OCI-LY7 (cell line): ENCODE data around the gene MYOCD. TPM values are rescaled to one million over a fixed set of nuclear protein-coding genes. Genes with fewer than 3 reads are reported as not detected.

ENCODE experiments used
- Bru-seq: library from RNA; stranded (reverse); fragments of 400-500 nt; gene quantifications from one replicate; lab custom pipeline; 2021; lab: Mats Ljungman, UMichigan
- BruChase-seq, 2 experiments: library from RNA; stranded (reverse); fragments of 400-500 nt; gene quantifications; one replicate each; lab custom pipeline; 2021; lab: Mats Ljungman, UMichigan
- BruUV-seq: library from RNA; stranded (reverse); fragments of 400-500 nt; replicated peaks from 2 replicates; lab custom pipeline; 2021; lab: Mats Ljungman, UMichigan
- CTCF ChIA-PET: fragments of 300-600 bp; sonication (Branson Sonifier 250); formaldehyde crosslinking; loops from one replicate; lab custom pipeline; 2022; ENCODE audit warnings: antibody characterized with exemption; ENCODE audit not compliant: unreplicated experiment; lab: Charles Lee
- POLR2A ChIA-PET: fragments of 300-600 bp; sonication (Branson Sonifier 250); formaldehyde crosslinking; loops from one replicate; lab custom pipeline; 2022; ENCODE audit warnings: antibody characterized with exemption; lab: Charles Lee
- DNase-seq: peaks from one replicate; pipeline ENCODE4 v3.0.0-alpha.2; 2015; ENCODE audit warnings: low spot score
- H2AFZ ChIP-seq: fragments of 200-600 bp; sonication (generic), shearing (Covaris generic); 2 replicates; pipeline ENCODE4 v1.6.1; 2014; ENCODE audit warnings: mild to moderate bottlenecking, antibody characterized with exemption, low read length, moderate library complexity
- H3K27ac ChIP-seq: fragments of 200-600 bp; sonication (generic); 2 replicates; pipeline ENCODE4 v1.5.1; 2014; ENCODE audit warnings: mixed run types, low read depth, mild to moderate bottlenecking, moderate library complexity, low read length, inconsistent platforms; ENCODE audit not compliant: poor library complexity, severe bottlenecking
- H3K36me3 ChIP-seq: fragments of 200-600 bp; sonication (generic); 2 replicates; pipeline ENCODE4 v1.6.1; 2014; ENCODE audit warnings: mild to moderate bottlenecking, antibody characterized with exemption, low read length, moderate library complexity, mixed read lengths; ENCODE audit not compliant: insufficient read depth
- H3K4me1 ChIP-seq: fragments of 200-600 bp; sonication (generic); 2 replicates; pipeline ENCODE4 v1.5.1; 2014; ENCODE audit warnings: mild to moderate bottlenecking, low read length; ENCODE audit not compliant: insufficient read depth, poor library complexity, severe bottlenecking
- H3K4me2 ChIP-seq: fragments of 200-600 bp; sonication (generic); 2 replicates; pipeline ENCODE4 v1.6.1; 2014; ENCODE audit warnings: mild to moderate bottlenecking, low read length
- H3K4me3 ChIP-seq: fragments of 200-600 bp; sonication (generic); 2 replicates; pipeline ENCODE4 v1.5.1; 2014; ENCODE audit warnings: mild to moderate bottlenecking, low read depth, low read length; ENCODE audit not compliant: poor library complexity, severe bottlenecking
- H3K79me2 ChIP-seq: fragments of 200-600 bp; sonication (generic); 2 replicates; pipeline ENCODE4 v1.6.1; 2016; ENCODE audit warnings: low read depth, mild to moderate bottlenecking, low read length, moderate library complexity, mixed read lengths; ENCODE audit not compliant: insufficient read depth
- H3K9me2 ChIP-seq: fragments of 200-600 bp; sonication (generic); 2 replicates; pipeline ENCODE4 v1.6.1; 2016; ENCODE audit warnings: mild to moderate bottlenecking, low read length, mixed read lengths; ENCODE audit not compliant: insufficient read depth
- H3K9me3 ChIP-seq: fragments of 200-600 bp; sonication (generic); 2 replicates; pipeline ENCODE4 v1.6.1; 2014; ENCODE audit warnings: mild to moderate bottlenecking, mixed run types, low read length, mixed read lengths
- H4K20me1 ChIP-seq: fragments of 200-600 bp; sonication (generic); 2 replicates; pipeline ENCODE4 v1.6.1; 2014; ENCODE audit warnings: mild to moderate bottlenecking, antibody characterized with exemption, low read length, moderate library complexity, mixed read lengths; ENCODE audit not compliant: insufficient read depth
- EZH2phosphoT487 ChIP-seq: fragments of 200-600 bp; sonication (generic); IDR thresholded peaks from 2 replicates; pipeline ENCODE4 v1.6.1; 2018; ENCODE audit warnings: low read depth, borderline replicate concordance, mild to moderate bottlenecking, mixed run types, antibody characterized with exemption, low read length, moderate library complexity, mixed read lengths
- intact Hi-C: fragments of 100-400 bp; cut with micrococcal nuclease; formaldehyde crosslinking; loops from one replicate; pipeline ENCODE4 v1.10.0; 2022; ENCODE audit not compliant: unreplicated experiment
- long read RNA-seq: library from polyadenylated mRNA; stranded (forward); transcript quantifications from one replicate; pipeline ENCODE4 v2.0.0, GENCODE V29; 2022
- total RNA-seq, 2 experiments: library from RNA; depleted of rRNA in 1 of 2; stranded (reverse); fragments of >200 nt in 1 of 2; shearing (Covaris generic) in 1 of 2; gene quantifications; 2 replicates each; pipeline ENCODE4 v1.2.3, GENCODE V29; 2014 to 2022
- TF ChIP-seq, protein P1 (sequence below): fragments of 200-600 bp; sonication (generic); conservative IDR thresholded peaks from 2 replicates; pipeline ENCODE4 v1.5.1; 2014; ENCODE audit warnings: mild to moderate bottlenecking, antibody characterized with exemption, low read length, moderate library complexity, mixed read lengths

The MYOCD gene, protein sequence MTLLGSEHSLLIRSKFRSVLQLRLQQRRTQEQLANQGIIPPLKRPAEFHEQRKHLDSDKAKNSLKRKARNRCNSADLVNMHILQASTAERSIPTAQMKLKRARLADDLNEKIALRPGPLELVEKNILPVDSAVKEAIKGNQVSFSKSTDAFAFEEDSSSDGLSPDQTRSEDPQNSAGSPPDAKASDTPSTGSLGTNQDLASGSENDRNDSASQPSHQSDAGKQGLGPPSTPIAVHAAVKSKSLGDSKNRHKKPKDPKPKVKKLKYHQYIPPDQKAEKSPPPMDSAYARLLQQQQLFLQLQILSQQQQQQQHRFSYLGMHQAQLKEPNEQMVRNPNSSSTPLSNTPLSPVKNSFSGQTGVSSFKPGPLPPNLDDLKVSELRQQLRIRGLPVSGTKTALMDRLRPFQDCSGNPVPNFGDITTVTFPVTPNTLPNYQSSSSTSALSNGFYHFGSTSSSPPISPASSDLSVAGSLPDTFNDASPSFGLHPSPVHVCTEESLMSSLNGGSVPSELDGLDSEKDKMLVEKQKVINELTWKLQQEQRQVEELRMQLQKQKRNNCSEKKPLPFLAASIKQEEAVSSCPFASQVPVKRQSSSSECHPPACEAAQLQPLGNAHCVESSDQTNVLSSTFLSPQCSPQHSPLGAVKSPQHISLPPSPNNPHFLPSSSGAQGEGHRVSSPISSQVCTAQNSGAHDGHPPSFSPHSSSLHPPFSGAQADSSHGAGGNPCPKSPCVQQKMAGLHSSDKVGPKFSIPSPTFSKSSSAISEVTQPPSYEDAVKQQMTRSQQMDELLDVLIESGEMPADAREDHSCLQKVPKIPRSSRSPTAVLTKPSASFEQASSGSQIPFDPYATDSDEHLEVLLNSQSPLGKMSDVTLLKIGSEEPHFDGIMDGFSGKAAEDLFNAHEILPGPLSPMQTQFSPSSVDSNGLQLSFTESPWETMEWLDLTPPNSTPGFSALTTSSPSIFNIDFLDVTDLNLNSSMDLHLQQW
- total RNA-seq (2014; rRNA removed; shearing (Covaris generic)) (not detected in 2 replicates), total RNA-seq (2022) (not detected in 2 replicates), Bru-seq, nascent RNA (not detected), BruChase-seq, experiment 1, labeled RNA remaining after a 6-hour chase (not detected), BruChase-seq, experiment 2, labeled RNA remaining after a 2-hour chase (percentile 0 among the genes with signal in this experiment)
- long read RNA-seq = 0 reads

DNA sequence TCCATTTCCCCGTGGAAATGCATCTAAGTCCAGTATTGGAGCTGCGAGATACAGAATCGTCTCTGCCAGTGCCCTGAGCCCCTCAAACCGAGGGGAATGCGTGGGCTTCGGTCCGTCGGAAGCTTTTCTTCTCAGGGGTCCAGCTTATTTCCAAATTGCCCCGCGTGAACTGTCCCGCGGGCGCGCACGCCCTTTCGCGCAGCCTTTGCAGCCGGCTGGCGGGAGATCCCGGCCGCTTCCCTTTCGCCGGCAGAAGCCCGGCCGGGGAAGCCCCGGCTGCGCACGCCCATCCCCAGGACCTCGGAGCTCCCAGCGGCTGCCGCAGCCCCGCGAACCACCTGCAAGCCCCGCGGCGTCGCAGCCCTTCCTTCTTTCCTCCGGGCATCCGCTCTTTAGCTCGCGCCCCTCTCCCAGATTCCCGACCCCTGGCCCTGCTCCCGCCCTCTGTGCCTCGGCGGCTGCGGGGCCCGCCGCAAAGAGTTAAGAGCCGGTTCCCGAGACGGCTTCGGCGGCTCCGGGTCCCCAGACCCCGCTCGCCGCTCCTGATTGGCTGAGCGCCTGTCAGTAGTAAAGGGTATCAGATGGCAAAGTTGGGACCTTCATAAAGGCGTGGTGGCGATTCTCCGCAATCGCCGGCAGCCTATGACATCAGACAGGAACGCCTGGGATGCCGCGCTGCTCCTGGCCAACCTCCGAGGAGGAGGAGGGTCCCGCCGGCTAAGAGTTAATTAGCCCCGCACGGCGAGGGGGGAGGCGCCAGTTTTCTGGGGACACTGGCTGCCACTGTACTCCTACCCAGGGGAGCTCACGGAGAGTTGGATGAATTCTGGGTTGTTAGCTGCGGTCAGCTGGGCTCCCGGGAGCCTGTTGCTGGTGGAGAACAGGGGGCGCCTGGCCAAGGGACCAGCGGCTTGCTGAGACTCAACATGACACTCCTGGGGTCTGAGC lies at the start of gene MYOCD:
TSS of gene MYOCD (plus strand) at position 628 of the 948 bp plus-strand sequence. CDS start at position 927, 299 bp downstream.
- H3K4me3 ChIP-seq = no peak within 1 kb of the TSS
- H3K9me3 ChIP-seq = no peaks in the 10 kb centered on the region
- no peaks in the 10 kb centered on the region for H3K79me2 ChIP-seq
- no peaks in the 10 kb centered on the region for H3K36me3 ChIP-seq
- H3K9me2 ChIP-seq = no peaks in the 10 kb centered on the region
- H3K4me2 ChIP-seq = no peak within 1 kb of the TSS
- no TSS peak for BruUV-seq
- CTCF ChIA-PET = no interaction called here
- POLR2A ChIA-PET = no interaction called here
- no peak for DNase-seq
- intact Hi-C loops = no loop called here
- no peaks in the 10 kb centered on the region for H3K4me1 ChIP-seq
- TF ChIP-seq EZH2phosphoT487 = no peak
- TF ChIP-seq, protein P1, sequence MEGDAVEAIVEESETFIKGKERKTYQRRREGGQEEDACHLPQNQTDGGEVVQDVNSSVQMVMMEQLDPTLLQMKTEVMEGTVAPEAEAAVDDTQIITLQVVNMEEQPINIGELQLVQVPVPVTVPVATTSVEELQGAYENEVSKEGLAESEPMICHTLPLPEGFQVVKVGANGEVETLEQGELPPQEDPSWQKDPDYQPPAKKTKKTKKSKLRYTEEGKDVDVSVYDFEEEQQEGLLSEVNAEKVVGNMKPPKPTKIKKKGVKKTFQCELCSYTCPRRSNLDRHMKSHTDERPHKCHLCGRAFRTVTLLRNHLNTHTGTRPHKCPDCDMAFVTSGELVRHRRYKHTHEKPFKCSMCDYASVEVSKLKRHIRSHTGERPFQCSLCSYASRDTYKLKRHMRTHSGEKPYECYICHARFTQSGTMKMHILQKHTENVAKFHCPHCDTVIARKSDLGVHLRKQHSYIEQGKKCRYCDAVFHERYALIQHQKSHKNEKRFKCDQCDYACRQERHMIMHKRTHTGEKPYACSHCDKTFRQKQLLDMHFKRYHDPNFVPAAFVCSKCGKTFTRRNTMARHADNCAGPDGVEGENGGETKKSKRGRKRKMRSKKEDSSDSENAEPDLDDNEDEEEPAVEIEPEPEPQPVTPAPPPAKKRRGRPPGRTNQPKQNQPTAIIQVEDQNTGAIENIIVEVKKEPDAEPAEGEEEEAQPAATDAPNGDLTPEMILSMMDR = no peak
- H4K20me1 ChIP-seq = no peaks in the 10 kb centered on the region
- no peak within 1 kb of the TSS for H2AFZ ChIP-seq
- no peak within 1 kb of the TSS for H3K27ac ChIP-seq

DNA sequence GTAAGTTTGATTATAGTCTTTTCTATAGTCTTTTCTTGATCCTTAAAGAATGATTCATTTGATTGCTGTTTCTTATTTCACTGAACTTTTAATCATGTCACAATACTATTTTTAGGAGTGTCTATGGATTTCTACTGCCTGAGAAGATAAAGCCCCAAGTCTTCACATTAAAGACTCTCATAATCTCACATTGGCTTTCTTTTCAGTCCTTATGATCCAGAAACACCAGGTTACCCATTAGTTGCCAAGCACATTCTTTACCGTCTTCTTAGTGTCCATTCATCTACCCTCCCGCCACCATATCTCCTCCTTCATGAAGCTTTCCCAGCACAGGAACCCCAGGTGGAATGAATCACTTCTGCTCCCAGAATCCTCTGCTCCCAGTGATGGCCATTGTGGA lies 49.5 kb upstream of the MYOCD start:
- Histone ChIP-seq H3K4me2 (no peak overlapping the region), H2AFZ (no peak overlapping the region), H4K20me1 (no peaks in the 10 kb centered on the region), H3K4me3 (no peak overlapping the region), H3K9me2 (no peaks in the 10 kb centered on the region), H3K27ac (no peak overlapping the region), H3K4me1 (no peaks in the 10 kb centered on the region), H3K79me2 (no peaks in the 10 kb centered on the region), H3K36me3 (no peaks in the 10 kb centered on the region), H3K9me3 (no peaks in the 10 kb centered on the region)
- intact Hi-C loops = no loop called here
- no TSS peak for BruUV-seq
- ChIA-PET CTCF (no interaction called here), POLR2A (no interaction called here)
- no peak for DNase-seq
- TF ChIP-seq, protein P1 = no peak
- TF ChIP-seq EZH2phosphoT487 = no peak
